Activated B cell treated with CpG ODN at 0.5 μM for 24 hours (primary cell): ENCODE data around the gene ZMYND19. TPM values are rescaled to one million over a fixed set of nuclear protein-coding genes. Genes with fewer than 3 reads are reported as not detected.

Experiments
- ATAC-seq: fragments of 200-7000 bp; cut with Tn5 transposase; one replicate; pipeline ENCODE4 v1.10.0; 2021; ENCODE audit warnings: low read depth, mild to moderate bottlenecking, moderate library complexity
- CTCF ChIA-PET: fragments of 350-600 bp; sonication (Branson Sonifier 250); formaldehyde crosslinking; loops from one replicate; lab custom pipeline; 2021; ENCODE audit warnings: antibody characterized with exemption; lab: Charles Lee
- POLR2A ChIA-PET: fragments of 350-600 bp; sonication (Branson Sonifier 250); formaldehyde crosslinking; loops from one replicate; lab custom pipeline; 2021; ENCODE audit warnings: antibody characterized with exemption; lab: Charles Lee
- DNase-seq: peaks from one replicate; pipeline ENCODE4 v3.0.0; 2022
- H3K27ac Mint-ChIP-seq: one replicate; pipeline ENCODE4 v1.8.0; 2020; ENCODE audit warnings: mixed read lengths
- H3K27me3 Mint-ChIP-seq: one replicate; pipeline ENCODE4 v1.8.0; 2021; ENCODE audit warnings: mixed read lengths
- H3K36me3 Mint-ChIP-seq: one replicate; pipeline ENCODE4 v1.8.0; 2021; ENCODE audit warnings: low read depth, mixed read lengths
- H3K4me1 Mint-ChIP-seq: one replicate; pipeline ENCODE4 v1.8.0; 2021; ENCODE audit warnings: mixed read lengths
- H3K4me3 Mint-ChIP-seq: one replicate; pipeline ENCODE4 v1.8.0; 2020; ENCODE audit warnings: mild to moderate bottlenecking, mixed read lengths
- H3K9me3 Mint-ChIP-seq: one replicate; pipeline ENCODE4 v1.8.0; 2020; ENCODE audit warnings: mixed read lengths
- CTCF ChIP-seq: fragments of 200-600 bp; IDR thresholded peaks from one replicate; pipeline ENCODE4 v1.8.0; 2022; ENCODE audit warnings: antibody characterized with exemption, mild to moderate bottlenecking
- intact Hi-C: fragments of 100-400 bp; cut with micrococcal nuclease; formaldehyde crosslinking; loops from one replicate; pipeline ENCODE4 v1.15.1; 2024
- total RNA-seq: library from RNA; stranded (reverse); gene quantifications from 2 replicates; pipeline ENCODE4 v1.2.3, GENCODE V29; 2022

Gene ZMYND19
- total RNA-seq, 1 donor from 2014 or later: 21.9 TPM

- Mint-ChIP-seq H3K27ac (no peak overlapping the region), H3K36me3 (peaks cover 41% of the 10 kb centered on the region), H3K4me1 (peaks cover 6% of the 10 kb centered on the region), H3K9me3 (no peaks in the 10 kb centered on the region), H3K27me3 (peaks cover 1% of the 10 kb centered on the region), H3K4me3 (peak overlapping the region; percentile 65)
- ChIA-PET POLR2A (no interaction called here), CTCF (interaction anchor here (0.5 to 1.3 kb wide), 2 partner anchors 9 to 542 kb away, joined by 3 to 6 read pairs; partner anchors contain the start of gene DPH7)
- intact Hi-C loops: no loop called here
- ATAC-seq (no peak), DNase-seq (no peak)
- TF ChIP-seq CTCF: no peak
Measured at GRCh38 chr9:137588311-137588710, 2.0 kb downstream of the ZMYND19 start.

GRCh38 chr9:137586854-137587253 lies 3.5 kb downstream of the ZMYND19 start:
- H3K36me3 Mint-ChIP-seq: peaks cover 56% of the 10 kb centered on the region
- peaks cover 6% of the 10 kb centered on the region for H3K4me1 Mint-ChIP-seq
- H3K4me3 Mint-ChIP-seq: no peak overlapping the region
- intact Hi-C loops: no loop called here
- no peaks in the 10 kb centered on the region for H3K9me3 Mint-ChIP-seq
- DNase-seq (no peak), ATAC-seq (no peak)
- no peak for TF ChIP-seq CTCF
- H3K27me3 Mint-ChIP-seq: peaks cover 1% of the 10 kb centered on the region
- ChIA-PET CTCF (no interaction called here), POLR2A (no interaction called here)
- no peak overlapping the region for H3K27ac Mint-ChIP-seq

- Mint-ChIP-seq H3K36me3 (peaks cover 58% of the 10 kb centered on the region), H3K27ac (no peak overlapping the region), H3K9me3 (no peaks in the 10 kb centered on the region), H3K27me3 (no peaks in the 10 kb centered on the region), H3K4me3 (no peak overlapping the region), H3K4me1 (peaks cover 5% of the 10 kb centered on the region)
- ChIA-PET CTCF (no interaction called here), POLR2A (no interaction called here)
- ATAC-seq: no peak
- DNase-seq: no peak
- TF ChIP-seq CTCF: no peak
- intact Hi-C loops: no loop called here
Measured at GRCh38 chr9:137583957-137584356, 6.4 kb downstream of the ZMYND19 start.

GRCh38 chr9:137583347-137583746 lies 7.0 kb downstream of the ZMYND19 start:
- POLR2A ChIA-PET: no interaction called here
- ATAC-seq: no peak

GRCh38 chr9:137582286-137582860 lies 7.9 kb downstream of the ZMYND19 start:
- ATAC-seq (no peak), DNase-seq (no peak)
- no peak for TF ChIP-seq CTCF
- Mint-ChIP-seq H3K4me3 (no peak overlapping the region), H3K4me1 (peaks cover 16% of the 10 kb centered on the region), H3K36me3 (peaks cover 47% of the 10 kb centered on the region), H3K27me3 (no peaks in the 10 kb centered on the region), H3K9me3 (no peaks in the 10 kb centered on the region), H3K27ac (no peak overlapping the region)
- intact Hi-C loops: no loop called here
- ChIA-PET POLR2A (interaction anchor here (1.0 kb wide), 1 partner anchor 30 kb away, joined by 3 read pairs; no protein-coding TSS in a partner anchor), CTCF (no interaction called here)

More at GRCh38 chr9:137583347-137583746, 7.0 kb downstream of the ZMYND19 start:
- Mint-ChIP-seq H3K4me1 (peaks cover 7% of the 10 kb centered on the region), H3K4me3 (no peak overlapping the region), H3K9me3 (no peaks in the 10 kb centered on the region), H3K27me3 (no peaks in the 10 kb centered on the region), H3K27ac (no peak overlapping the region), H3K36me3 (peaks cover 57% of the 10 kb centered on the region)
- intact Hi-C loops: no loop called here
- DNase-seq: no peak
- no peak for TF ChIP-seq CTCF
- CTCF ChIA-PET: no interaction called here
